Activated T-cell treated with anti-CD3 and anti-CD28 coated beads for 24 hours (primary cell): Measurements from ENCODE around the gene SDK1.

Source experiments
- DNase-seq: peaks from one replicate; pipeline ENCODE4 v3.0.0-alpha.2; 2020; ENCODE audit warnings: low read depth

The SDK1 gene

DNA sequence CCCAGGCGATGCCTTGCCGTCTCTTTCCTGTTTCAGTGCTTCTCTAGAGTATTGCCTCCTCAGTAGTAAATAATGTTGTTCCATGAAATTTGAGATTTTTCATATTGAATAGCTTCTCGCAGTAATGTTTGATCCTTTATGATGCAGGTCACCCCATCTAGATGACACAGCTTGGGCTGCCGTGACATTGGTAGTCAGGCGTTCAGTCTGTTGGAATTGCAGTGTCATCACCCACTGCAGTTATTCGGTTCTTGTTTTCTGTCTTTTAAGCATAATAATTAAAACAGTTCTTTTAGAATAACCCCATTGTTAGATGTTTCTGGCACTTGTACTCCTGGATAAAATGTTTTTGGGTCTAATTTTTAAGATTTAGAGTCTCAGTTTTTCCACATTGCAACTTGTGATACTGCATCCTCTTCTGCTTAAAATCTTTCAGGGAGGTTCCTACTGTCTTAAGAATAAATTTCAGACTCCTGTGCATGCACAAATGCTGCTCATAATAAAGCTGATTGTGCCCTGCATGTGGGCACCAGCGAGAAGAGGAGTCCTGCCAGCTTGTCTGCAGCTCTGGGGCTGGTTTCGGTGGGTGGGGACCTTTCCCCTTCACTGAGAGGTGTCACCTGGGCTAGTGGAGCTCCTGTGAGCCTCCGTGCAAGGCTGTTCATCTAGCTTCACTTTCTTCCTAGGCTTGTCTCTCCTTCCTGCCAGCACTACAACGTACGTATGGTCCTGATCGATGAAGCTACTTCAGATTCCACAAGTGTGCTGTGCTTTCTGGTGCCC lies 44.8 kb downstream of the SDK1 start:
- no peak for DNase-seq

- no peak for DNase-seq
Measured at GRCh38 chr7:3349126-3349525, 48.1 kb downstream of the SDK1 start.

DNA sequence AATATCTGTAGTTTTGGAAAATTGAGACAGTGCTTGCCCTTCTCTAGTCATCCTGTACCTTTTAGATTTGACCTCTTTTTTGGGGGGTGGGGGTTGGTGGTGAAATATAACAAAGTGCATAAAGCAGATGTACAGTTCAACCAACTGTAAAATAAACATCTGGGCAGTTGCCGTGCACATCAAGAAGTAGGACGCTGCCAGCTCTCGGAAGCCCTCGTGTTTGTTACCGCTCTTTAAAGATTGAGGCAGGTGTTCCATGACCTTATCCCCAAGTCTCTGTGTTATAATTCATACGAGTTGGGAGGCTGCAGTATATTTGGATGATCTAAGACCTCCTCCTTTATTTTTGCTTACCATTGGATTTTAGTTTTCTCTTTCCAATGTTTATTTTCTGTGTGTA lies 55.1 kb downstream of the SDK1 start:
- no peak for DNase-seq

DNA sequence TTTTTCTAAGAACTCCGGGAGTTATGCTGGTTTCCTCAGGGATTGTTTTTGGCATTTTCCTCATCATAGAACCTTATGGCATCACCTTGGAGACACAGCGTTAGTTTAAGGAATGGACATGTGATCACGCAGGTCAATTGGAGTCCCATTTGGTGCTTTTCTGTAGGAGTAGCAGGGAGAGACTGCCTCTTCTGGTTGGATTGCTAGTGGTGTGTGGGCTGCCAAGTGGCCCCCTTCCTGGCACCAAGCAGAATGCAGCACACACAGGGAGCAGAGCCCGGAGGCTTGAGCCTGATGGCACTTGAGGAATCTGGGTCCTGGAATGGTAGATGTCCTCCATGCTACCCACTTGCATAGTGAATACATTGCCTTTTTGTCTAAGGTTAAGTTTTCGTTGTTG lies 57.9 kb downstream of the SDK1 start:
- no peak for DNase-seq

- no peak for DNase-seq
Measured at GRCh38 chr7:3367261-3367660, 66.2 kb downstream of the SDK1 start.

DNA sequence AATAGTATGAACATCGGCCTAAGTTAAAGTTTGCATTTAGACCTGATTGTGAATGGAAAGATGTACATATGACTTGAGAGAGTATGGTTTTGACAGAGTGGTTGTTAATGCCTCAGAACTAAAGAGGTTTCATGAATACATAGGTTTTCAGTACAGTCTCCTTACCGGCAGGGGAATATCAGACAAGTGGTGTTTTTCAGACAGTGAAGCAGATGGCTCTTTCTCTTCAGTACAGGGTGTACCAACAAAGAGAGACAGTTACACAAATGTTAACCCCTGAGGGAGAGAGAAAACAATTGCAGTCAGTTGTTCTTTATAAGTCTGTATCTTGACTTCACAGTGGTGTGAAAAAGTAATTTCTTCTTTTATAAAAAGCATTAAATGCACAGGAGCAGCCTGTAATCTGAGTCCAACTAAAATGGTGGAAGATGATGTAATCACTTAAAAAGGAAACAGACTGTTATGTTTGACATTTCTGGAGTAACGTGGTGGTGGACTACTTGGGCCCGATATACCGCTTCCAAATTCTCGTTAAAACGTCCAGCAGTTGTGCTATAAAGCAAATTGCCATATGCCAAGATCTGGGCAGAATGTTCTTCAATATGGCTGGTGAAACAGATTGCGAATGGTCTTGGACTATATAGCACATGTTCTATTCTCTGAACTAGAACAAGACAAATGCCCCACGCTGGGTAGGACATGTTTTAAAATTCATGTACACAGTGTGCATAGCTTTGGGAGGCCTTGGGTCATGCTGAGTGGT lies 69.2 kb downstream of the SDK1 start:
- DNase-seq: no peak

- no peak for DNase-seq
Measured at GRCh38 chr7:3370921-3371320, 69.9 kb downstream of the SDK1 start.

GRCh38 chr7:3371601-3372000 lies 70.5 kb downstream of the SDK1 start:
- no peak for DNase-seq

- DNase-seq: no peak
Measured at GRCh38 chr7:3374239-3374638, 73.2 kb downstream of the SDK1 start.

DNA sequence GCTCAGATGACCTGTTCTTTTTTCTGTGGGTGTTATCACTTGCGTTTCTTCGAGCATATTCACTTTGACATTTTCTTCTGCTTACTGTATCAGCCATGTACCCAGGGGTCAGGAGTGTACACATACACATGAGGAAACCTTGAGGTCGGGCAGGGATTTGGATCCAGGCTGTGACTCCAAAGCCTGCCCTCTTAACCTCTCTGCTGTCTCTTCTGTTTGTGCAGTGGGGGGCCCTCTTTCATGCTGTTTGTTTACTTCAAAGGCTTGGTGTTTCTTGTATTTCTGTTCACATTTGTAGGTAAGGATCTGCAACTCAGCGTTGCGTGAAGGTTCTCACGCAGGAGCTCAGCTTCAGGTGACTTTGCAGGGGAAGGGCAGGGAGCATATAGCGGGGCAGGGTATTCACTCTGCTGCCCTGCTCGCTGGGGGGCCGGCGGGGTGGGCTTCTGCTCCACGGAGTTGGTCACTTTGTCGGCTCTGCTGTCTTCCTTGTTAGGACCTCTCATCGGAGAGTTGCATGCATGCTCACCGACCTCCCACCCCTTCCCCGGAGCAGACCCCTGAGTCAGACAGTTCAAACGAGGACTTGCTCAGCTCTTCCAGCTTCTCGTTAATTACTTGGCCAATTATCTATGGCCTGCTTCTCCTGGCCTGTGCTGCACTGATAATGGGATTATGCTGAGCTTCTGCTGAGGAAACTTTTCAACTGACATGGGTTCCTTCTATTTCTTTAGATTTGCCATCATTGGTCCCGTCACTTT lies 77.5 kb downstream of the SDK1 start:
- no peak for DNase-seq

DNA sequence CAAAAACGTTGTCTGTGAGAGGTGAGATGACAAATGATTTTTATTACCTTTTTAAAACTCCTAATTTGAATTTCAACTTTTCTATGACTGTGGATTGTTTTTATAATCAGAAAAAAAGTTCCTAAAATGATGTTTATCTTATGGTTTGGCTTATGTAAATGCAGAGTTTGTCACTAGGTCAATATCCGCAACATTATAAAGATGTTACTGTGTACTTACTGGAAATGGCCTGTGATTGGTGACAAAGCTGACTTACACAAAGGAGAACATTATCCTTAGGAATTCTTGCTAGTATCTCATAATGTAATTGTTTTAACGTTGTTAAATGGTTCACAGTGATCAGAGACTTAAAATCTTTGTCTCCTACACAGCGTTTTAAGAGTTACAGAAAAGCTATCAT lies 79.0 kb downstream of the SDK1 start:
- no peak for DNase-seq

- DNase-seq: no peak
Measured at GRCh38 chr7:3380886-3381685, 80.0 kb downstream of the SDK1 start.

DNA sequence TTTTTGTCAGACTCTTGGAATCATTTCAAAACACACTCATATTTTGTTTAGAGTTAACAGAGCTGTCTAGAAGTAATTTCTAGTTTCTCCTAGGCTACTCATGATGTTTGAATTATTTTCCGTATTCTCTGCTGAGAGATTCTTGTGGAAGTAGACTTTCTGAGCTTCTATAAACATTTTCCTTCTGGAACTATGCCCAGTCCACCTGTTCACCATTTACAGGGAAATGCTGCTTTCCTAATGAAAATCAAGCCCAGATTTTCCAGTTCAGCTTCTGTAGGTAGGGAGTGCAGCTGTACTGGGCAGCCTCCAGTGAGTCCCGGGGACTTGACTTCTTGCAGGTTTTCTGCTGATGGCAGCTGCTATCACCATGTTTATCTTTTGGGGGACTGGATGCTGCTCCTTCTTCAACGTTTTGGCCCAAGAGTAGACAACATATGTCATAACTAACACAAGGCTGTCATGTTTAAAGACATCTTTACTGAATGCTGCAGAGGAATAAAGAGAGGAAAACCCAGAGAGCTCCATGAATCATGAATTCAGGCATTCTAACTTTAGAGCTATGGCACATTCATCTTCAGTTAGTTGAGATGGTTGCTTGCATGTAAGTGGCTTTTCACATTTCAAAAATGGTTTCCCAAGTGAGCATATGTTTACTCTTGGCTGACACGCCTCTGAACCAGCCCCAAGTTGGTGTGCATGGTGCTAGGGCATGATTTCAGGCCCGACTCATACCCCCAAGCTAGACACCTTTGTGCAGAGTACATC lies 85.6 kb downstream of the SDK1 start:
- no peak for DNase-seq

DNA sequence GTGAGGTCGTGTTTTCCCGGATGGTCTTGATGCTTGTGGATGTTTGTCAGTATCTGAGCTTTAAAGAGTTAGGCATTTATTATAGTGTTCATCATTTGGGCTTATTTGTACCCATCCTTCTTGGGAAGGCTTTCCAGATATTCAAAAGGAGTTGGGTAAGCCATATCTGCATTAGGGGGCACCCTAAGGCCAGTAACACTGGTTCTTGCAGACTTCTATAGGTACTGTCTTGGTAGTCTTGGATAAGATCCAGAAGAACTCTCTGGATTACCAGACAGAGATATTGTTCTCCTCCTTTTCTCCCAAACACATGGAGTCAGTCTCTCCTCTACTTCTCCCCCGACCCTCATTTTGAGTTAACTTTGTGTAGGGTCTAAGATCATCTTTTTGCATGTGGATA lies 92.8 kb downstream of the SDK1 start:
- no peak for DNase-seq

GRCh38 chr7:3397324-3397723 lies 96.3 kb downstream of the SDK1 start:
- DNase-seq: no peak

DNA sequence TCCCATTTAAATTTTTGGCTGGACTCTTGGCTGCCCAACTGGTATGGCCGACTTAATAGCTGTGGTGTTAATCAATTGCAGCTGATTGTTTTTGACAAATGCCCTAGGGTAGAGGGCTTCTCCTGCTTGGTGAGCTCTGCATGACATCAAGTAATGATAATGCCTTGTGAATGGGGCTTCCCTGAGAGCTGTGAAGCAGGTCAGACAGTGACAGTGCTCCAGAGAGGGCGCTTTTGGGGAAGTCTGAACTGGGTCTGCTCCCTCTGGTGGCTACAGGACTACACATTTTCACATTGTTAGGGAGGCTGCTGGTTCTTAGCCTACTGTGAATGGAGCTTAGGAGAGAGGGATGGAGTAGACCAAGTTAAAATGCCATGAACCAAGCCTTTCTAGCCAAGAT lies 98.8 kb downstream of the SDK1 start:
- no peak for DNase-seq

- DNase-seq: no peak
Measured at GRCh38 chr7:3404501-3404900, 103.4 kb downstream of the SDK1 start.

DNA sequence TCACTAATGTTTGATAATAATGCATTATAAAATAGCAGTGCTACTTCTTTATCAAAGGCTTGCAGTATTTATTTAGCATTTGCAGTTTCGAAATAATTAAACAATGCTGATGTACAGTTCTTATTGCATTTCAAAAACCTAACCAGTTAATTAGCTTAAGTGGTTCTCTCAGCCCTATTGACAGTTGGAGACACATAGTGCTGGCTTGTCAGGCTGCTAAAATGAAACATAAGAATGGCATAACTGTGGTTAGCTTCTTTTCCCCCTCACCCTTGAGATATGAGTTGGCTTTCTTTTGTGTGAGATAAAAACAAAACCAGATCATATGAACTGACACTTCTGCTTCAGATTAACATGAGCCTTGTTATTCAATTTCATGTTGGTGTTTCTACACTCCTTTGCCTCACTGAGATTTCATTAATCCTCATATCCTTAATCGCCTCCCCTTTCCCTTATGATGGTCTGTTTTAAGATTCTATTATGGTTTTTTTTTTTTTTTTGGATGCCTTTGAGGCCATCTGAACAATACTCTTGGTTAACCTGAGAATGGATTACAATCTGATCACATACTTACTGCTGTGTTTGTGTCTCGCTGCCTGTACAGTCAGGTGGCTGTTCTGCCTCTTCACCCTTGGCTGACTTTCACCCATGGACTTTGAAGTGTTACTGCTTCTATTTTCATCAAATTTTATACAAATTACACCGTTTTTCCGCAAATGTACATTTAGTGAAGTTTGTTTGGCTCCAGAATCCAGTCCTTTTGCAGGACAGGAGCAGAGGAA lies 108.0 kb downstream of the SDK1 start:
- no peak for DNase-seq

DNA sequence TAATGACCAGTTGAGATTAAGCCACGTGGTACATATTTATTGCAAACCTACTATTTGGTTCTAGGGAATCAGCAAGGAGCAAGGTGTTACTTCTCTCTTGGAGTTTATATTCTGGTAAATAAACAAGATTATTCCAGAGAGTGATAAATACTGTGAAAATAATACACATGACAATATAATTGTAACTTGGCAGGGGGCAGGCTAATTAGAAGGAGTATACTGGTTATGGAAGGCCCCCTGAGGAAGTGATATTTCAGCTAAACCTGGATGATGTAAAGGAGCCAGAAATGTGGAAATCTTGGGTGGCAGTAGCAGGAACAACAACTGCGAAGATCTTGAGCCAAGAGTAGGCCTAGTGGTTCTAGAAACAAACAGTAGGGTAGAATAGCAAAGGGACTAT lies 111.8 kb downstream of the SDK1 start:
- DNase-seq: no peak

DNA sequence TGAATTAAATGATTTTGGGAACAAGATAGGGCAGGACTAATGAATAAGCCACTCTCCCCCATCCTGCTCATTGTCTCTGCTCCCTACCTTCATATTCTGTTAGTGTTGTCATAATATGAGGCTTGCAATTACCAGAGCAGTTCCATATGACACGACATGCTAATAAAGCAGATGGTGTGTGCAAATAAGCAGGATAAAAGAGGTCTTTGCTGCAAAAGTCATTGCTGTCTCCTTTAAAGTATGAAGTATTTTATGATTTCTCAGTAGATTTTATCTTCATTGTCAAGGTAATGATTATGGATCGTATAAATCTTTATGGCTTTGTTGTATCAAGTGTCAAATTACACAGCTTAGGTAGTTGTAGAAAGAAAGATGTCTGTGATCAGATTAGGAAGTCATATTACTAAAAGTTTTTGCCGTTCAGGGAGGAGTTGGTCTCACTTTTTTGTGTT lies 114.8 kb downstream of the SDK1 start:
- DNase-seq: no peak
